ENCODE data around the gene SPECC1.
"Not testable (repeated sequence)": the region's sequence is repeated elsewhere in the genome, so short reads cannot be mapped to it uniquely, and the experiment has no call there.

The SPECC1 gene

GRCh38 chr17:20103454-20104446 is 94.6 kb downstream of the SPECC1 start:
- H3K4me3 ChIP-seq (ENCODE audit: control insufficient read depth, low read depth, low read length) = no peak overlapping the region
- DNase-seq (ENCODE audit: low read depth) = no peak
- TF ChIP-seq, protein P1, sequence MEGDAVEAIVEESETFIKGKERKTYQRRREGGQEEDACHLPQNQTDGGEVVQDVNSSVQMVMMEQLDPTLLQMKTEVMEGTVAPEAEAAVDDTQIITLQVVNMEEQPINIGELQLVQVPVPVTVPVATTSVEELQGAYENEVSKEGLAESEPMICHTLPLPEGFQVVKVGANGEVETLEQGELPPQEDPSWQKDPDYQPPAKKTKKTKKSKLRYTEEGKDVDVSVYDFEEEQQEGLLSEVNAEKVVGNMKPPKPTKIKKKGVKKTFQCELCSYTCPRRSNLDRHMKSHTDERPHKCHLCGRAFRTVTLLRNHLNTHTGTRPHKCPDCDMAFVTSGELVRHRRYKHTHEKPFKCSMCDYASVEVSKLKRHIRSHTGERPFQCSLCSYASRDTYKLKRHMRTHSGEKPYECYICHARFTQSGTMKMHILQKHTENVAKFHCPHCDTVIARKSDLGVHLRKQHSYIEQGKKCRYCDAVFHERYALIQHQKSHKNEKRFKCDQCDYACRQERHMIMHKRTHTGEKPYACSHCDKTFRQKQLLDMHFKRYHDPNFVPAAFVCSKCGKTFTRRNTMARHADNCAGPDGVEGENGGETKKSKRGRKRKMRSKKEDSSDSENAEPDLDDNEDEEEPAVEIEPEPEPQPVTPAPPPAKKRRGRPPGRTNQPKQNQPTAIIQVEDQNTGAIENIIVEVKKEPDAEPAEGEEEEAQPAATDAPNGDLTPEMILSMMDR (IDR thresholded peaks at IDR 0.05; ENCODE audit: control insufficient read depth, insufficient read depth, low read depth, low read length, missing control alignments) = no peak

GRCh38 chr17:20105539-20106280 is 96.6 kb downstream of the SPECC1 start:
- DNase-seq (ENCODE audit: low read depth) = no peak
- TF ChIP-seq, protein P1 (IDR thresholded peaks at IDR 0.05; ENCODE audit: control insufficient read depth, insufficient read depth, low read depth, low read length, missing control alignments) = no peak
- no peak overlapping the region for H3K4me3 ChIP-seq (ENCODE audit: control insufficient read depth, low read depth, low read length)

- DNase-seq (ENCODE audit: low read depth); H3K4me3 ChIP-seq (ENCODE audit: control insufficient read depth, low read depth, low read length): not testable (repeated sequence)
Measured at GRCh38 chr17:20106446-20106845, 97.3 kb downstream of the SPECC1 start.

DNA sequence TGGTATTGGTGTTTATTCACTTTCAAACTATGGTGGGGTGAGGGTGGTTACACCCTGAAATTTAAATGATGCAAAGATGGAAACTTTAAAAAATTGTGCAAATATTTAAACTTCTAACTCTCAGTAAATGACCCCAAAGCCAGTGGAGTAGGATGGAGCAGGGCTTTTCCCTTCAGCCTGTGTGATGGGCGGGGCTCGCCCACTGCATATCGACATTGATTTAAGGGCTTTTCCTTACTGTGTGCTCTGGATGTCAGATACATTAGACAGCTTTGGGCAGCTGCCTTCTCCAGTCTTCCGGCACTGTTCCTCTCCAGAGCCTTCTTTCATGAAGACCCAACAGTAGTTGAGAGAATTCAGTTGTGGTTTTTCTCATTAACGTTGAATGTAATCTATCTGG is 99.9 kb downstream of the SPECC1 start:
- no peak for DNase-seq (ENCODE audit: low read depth)
- H3K4me3 ChIP-seq (ENCODE audit: control insufficient read depth, low read depth, low read length) = no peak overlapping the region
- TF ChIP-seq, protein P1 (IDR thresholded peaks at IDR 0.05; ENCODE audit: control insufficient read depth, insufficient read depth, low read depth, low read length, missing control alignments) = no peak

GRCh38 chr17:20111538-20111937 is 102.4 kb downstream of the SPECC1 start:
- TF ChIP-seq, protein P1 (IDR thresholded peaks at IDR 0.05; ENCODE audit: control insufficient read depth, insufficient read depth, low read depth, low read length, missing control alignments) = no peak
- no peak for DNase-seq (ENCODE audit: low read depth)
- no peak overlapping the region for H3K4me3 ChIP-seq (ENCODE audit: control insufficient read depth, low read depth, low read length)

DNA sequence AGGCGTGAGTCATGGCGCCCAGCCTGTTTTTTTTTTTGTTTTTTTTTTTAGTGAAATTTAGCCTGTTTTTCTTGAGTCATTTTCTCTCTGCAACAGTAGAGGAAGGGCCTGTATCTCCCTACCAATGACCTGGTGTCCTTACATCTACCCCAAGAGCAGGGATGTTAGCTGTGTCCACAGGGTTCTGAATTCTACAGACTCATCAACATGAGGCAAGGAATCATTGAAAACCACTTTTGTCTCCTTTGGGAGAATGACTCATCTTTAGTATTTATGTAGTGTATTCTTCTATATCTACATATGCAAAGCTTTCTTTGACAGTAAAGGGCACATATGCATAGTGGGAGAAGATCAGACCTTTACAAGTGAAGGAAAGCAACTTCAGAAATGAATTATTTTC is 105.3 kb downstream of the SPECC1 start:
- H3K4me3 ChIP-seq (ENCODE audit: control insufficient read depth, low read depth, low read length) = no peak overlapping the region
- TF ChIP-seq, protein P1 (IDR thresholded peaks at IDR 0.05; ENCODE audit: control insufficient read depth, insufficient read depth, low read depth, low read length, missing control alignments) = no peak
- DNase-seq (ENCODE audit: low read depth) = no peak

Measured in AG09309 (cell line).